NCI-H82 treated with DMSO at 0.1 percent for 48 hours (cell line): Measurements from ENCODE around the gene RCAN3.

ENCODE experiments used
- DNase-seq: peaks from one replicate; lab custom pipeline; 2025; ENCODE audit not compliant: unreplicated experiment; lab: John Stamatoyannopoulos, UW

The RCAN3 gene

DNA sequence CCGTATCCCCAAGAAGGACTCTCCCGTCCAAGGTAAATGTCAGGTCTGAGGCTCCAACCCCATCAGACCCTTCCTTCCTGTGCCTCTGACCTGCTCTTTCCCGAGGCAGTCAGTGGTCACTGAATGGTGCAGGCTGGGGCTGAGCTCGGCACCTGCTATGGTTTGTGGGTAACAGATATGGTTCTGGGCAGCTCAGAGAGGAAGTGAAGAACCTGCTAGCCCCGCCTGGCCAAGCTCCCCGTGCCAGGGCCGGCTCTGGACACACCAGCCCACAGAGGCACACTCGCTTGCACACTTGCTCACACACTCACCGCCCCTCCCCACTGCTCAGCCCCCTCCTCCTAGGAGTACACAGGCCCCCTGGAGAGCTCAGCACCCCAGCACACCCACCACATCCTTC lies 69.7 kb downstream of the RCAN3 start:
- no peak for DNase-seq

DNA sequence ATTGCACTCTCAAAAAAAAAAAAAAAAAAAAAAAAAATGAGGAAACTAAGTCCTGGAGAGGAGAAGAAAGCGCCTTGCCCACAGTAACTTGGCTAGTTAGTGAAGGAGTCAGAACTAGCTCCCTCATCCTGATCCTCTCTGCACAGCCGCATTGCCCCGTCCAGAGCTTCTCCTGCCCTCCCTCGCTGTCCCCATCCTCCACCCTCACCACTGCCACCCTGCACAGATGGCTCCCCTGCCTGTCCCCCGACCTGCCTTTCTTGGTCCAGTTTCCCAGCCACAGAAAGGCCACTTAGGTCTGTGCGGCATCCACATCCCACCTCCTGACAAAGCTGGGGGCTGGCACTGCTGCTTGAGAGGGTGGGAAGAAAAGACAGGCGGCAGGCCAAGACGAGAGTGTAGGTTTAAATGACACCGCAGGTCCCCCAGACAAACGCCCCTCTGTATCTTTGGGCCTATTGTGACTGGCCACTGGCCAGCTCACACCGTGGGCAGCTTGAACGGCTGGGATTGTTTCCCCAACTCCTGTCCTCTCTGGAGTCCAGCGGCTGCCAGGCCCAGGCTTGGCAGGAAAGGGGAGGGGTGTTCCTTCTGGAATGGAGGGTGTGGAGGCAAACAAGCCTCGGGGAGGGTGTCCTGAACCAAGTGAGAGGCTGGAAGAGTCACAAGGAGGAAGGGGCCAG lies 73.4 kb downstream of the RCAN3 start:
- no peak for DNase-seq

DNA sequence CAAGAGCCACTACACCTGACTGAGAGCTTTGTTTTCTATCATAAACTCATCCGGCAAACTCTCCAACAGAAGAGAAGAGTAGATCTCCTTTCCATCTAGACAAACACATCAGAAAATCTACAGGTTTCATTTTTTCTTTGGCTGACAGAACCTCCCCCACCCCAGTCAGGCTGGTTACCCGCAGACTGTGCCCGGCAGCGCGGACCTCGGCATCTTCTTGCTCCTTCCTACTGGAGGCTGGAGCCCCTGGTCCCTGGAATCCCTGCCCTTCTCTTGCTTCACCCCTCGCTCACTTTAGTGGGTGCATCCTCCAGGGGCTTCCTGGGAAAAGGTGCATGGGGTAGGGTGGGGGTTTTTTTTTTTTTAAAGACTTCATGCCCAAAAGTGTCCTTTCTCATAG lies 76.2 kb downstream of the RCAN3 start:
- DNase-seq = no peak

DNA sequence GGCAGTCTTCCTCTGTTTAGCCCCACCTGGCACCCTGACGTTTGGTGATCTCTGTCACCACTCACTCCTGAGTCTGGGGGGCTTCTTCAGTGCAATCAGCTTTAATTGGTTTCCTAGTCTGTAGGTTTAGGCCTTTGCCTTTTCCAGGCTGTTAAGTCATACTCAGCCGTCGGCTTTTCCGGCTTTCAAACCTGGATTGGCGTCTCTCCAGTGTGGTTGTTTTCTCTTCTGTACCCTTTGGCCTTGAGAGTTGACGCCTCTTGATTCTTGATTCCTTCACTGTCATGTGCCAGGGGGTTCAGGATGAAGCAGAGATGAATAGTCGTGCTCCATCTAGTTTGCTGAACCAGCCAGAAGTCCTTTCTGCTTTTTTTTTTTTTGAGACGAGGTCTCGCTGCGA lies 78.1 kb downstream of the RCAN3 start:
- DNase-seq = no peak

DNA sequence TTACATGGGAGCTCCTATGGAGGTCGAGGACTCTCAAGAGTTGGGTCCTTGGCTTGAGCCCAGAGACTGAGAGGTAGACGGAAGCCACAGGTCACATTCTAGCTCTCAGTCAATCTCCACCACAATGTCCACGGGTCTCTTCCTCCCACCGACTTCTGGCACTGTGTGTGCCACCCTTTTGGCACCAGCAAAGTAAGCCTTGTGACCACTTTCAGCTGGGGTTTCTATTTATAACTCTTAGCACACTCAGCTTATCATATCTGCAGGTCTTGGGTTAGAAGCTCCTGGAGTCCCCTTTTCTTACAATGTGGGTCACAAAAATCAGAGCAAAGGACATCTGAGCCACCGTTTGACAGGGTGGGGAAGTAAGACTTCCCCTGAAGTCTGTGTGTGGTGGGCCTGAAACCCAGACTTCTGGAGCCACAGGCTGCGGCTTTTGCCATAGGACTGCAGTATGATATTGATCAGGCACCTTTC lies 81.6 kb downstream of the RCAN3 start:
- no peak for DNase-seq

DNA sequence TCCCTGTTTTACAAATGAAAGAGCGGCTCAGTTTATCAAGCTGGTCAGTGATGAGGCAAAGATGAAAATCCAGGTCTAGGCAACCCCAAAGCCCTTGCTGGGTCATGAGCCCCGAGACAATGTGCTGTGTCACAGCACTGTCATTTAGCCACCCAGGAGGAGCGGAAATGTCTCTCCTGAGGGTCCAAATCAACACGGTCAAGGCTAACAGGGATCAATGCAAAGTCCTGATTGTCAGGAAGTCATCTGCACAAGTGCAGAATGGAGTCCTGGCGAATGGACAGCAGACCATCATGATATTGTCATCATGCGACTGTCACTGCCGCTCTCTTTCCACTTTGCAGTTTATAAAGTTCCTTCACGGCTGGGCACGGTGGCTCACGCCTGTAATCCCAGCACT lies 83.5 kb downstream of the RCAN3 start:
- no peak for DNase-seq

DNA sequence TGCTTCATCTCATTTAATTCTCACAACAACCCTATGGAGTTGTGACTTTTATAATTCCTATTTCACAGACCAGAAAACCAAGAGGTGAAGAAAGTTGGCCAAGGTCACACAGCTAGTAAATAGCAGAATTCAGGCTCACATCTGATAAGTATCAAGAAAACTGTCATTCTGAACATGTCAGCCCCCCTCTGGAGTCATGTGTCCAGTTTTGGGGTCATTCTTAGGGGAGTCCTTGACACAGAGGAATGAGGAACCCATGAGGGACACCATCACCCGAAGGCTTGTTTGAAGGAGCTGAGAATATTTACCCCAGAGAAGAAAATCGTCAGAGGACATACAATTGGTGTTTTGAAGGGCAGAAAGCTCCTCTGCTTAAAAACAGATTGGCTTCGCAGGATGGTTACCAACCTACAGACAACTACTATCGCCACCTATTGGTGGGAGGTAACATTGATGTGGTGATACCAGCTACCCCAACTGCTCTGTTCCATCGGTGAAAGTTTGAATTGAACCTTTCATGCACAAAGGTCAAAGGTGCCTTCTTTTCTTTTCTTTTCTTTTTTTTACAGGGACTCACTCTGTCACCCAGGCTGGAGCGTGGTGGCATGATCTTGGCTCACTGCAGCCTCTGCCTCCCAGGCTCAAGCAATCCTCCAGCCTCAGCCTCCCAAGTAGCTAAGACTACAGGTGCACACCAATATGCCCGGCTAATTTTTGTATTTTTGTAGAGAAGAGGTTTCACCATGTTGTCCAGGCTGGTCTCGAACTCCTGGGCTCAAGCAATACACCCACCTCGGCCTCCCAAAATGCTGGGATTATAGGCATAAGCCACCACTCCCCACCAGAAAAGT lies 84.6 kb downstream of the RCAN3 start:
- DNase-seq = peak; percentile 56

DNA sequence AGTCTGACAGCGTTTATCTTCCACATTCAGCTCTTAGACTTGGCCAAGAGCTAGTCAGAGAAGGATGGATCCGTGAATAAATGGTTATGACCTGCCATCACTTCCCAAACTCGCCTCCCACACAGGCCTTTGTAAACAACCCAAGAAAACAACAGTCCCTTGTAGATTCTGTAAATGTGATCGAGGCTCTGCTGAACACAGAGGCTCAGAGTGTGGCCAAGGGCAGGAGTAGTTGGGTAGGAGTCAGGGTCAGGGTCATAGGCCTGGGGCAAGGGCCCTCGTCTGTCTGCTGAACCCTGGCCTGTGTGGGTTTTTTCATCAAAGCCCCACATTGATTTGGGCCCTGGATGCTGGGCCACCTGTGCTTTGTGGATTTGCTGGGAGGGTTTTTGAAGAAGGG lies 85.9 kb downstream of the RCAN3 start:
- no peak for DNase-seq

DNA sequence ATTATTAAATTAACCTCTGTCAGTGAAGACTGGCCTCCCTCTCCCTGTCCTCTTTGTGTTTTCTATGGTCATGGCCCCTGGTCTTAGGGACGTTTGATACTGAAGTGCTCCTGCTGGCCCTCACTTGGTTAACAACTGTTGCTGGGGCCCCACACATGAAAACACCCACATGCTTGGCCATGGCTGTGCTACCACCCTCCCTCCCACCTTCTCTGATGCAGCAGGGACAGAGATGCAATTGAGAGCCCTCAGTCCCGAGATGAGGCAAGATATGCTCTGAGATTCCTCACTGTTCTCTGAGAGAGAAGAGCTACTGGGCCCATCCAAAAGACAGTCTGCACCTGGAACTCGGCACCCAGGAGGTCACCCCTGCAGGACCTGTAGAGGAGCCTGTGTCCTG lies 86.6 kb downstream of the RCAN3 start:
- DNase-seq = no peak
